Fibroblast of pulmonary artery (primary cell): ENCODE measurements around the gene RAB40C.

Source experiments
- DNase-seq: peaks from one replicate; pipeline ENCODE4 v3.0.0-alpha.2; 2010; ENCODE audit warnings: low read depth
- H3K4me3 ChIP-seq: replicated peaks from 2 replicates; pipeline ENCODE4 v1.5.1; 2011; ENCODE audit warnings: low read depth, mild to moderate bottlenecking, control low read depth, low read length, moderate library complexity
- CTCF ChIP-seq: IDR thresholded peaks from 2 replicates; pipeline ENCODE4 v1.5.1; 2011; ENCODE audit warnings: mild to moderate bottlenecking, control low read depth, low read length, inconsistent platforms; ENCODE audit errors: missing control alignments

RAB40C gene

GRCh38 chr16:609984-610383 is 20.1 kb downstream of the RAB40C start:
- no peak for DNase-seq
- TF ChIP-seq CTCF, result no peak
- no peak overlapping the region for H3K4me3 ChIP-seq

GRCh38 chr16:610513-611381 is 20.9 kb downstream of the RAB40C start:
- no peak for DNase-seq
- no peak overlapping the region for H3K4me3 ChIP-seq
- TF ChIP-seq CTCF, result peak; percentile 37

- DNase-seq, result no peak
- no peak overlapping the region for H3K4me3 ChIP-seq
- TF ChIP-seq CTCF, result no peak
Measured at GRCh38 chr16:615122-615521, 25.3 kb downstream of the RAB40C start.

- no peak for TF ChIP-seq CTCF
- no peak overlapping the region for H3K4me3 ChIP-seq
- DNase-seq, result no peak
Measured at GRCh38 chr16:616733-617586, 27.1 kb downstream of the RAB40C start.

- H3K4me3 ChIP-seq, result no peak overlapping the region
- no peak for DNase-seq
- TF ChIP-seq CTCF, result no peak
Measured at GRCh38 chr16:617855-618254, 28.0 kb downstream of the RAB40C start.

GRCh38 chr16:619476-620100 is 29.7 kb downstream of the RAB40C start:
- no peak for TF ChIP-seq CTCF
- no peak overlapping the region for H3K4me3 ChIP-seq

More at GRCh38 chr16:619476-620100, 29.7 kb downstream of the RAB40C start:
- DNase-seq, result no peak
